CD4-positive, CD25-positive, alpha-beta regulatory T cell (primary cell): ENCODE results near the gene PIP5KL1. TPM values are rescaled to one million over a fixed set of nuclear protein-coding genes. Genes with fewer than 3 reads are reported as not detected.
A peak's percentile ranks its signal among the peaks of the same experiment; 100 is the strongest.

ENCODE experiments used
- ATAC-seq, 2 donors: fragments of 150-1000 bp; cut with Tn5 transposase; one replicate each; pipeline ENCODE4 v1.10.0; 2021; ENCODE audit warnings: low read depth in 2 of 2, moderate number of reproducible peaks in 2 of 2, moderate library complexity in 1 of 2
- DNase-seq, 3 donors: peaks; one replicate each; pipeline versions ENCODE4 v3.0.0 to v3.0.0-alpha.2; 2012 to 2022; ENCODE audit warnings: mixed read lengths in 1 of 3
- H3K27ac ChIP-seq: one replicate; pipeline ENCODE4 v1.7.0; 2013; ENCODE audit warnings: mild to moderate bottlenecking, low read length; ENCODE audit not compliant: insufficient read depth, poor library complexity, severe bottlenecking
- H3K27me3 ChIP-seq: one replicate; pipeline ENCODE4 v1.7.0; 2013; ENCODE audit warnings: low read length; ENCODE audit not compliant: control insufficient read depth, insufficient read depth
- H3K36me3 ChIP-seq: one replicate; pipeline ENCODE4 v1.7.0; 2013; ENCODE audit warnings: mild to moderate bottlenecking, low read length, moderate library complexity; ENCODE audit not compliant: control insufficient read depth, insufficient read depth
- H3K4me1 ChIP-seq: 2 replicates; pipeline ENCODE4 v1.7.0; 2013; ENCODE audit warnings: mild to moderate bottlenecking, low read length; ENCODE audit not compliant: insufficient read depth, control insufficient read depth, poor library complexity, severe bottlenecking
- H3K4me3 ChIP-seq: one replicate; pipeline ENCODE4 v1.7.0; 2013; ENCODE audit warnings: low read depth, mild to moderate bottlenecking, low read length, moderate library complexity
- H3K9me3 ChIP-seq, 2 experiments: 1 replicate in 1 of 2; 2 replicates in 1 of 2; pipeline ENCODE4 v1.7.0; 2013; ENCODE audit warnings: low read length in 2 of 2, mild to moderate bottlenecking in 1 of 2, moderate library complexity in 1 of 2; ENCODE audit not compliant: control insufficient read depth in 2 of 2
- H3K27ac Mint-ChIP-seq, 3 donors: one replicate each; pipeline ENCODE4 v1.8.0; 2020 to 2022; ENCODE audit warnings: mild to moderate bottlenecking in 3 of 3, mixed read lengths in 3 of 3, moderate library complexity in 2 of 3
- H3K27me3 Mint-ChIP-seq: one replicate; pipeline ENCODE4 v1.8.0; 2022; ENCODE audit warnings: mild to moderate bottlenecking, mixed read lengths
- H3K36me3 Mint-ChIP-seq: one replicate; pipeline ENCODE4 v1.8.0; 2020; ENCODE audit warnings: mixed read lengths
- H3K4me1 Mint-ChIP-seq, 4 donors: one replicate each; pipeline ENCODE4 v1.8.0; 2020 to 2022; ENCODE audit warnings: mixed read lengths in 4 of 4, mild to moderate bottlenecking in 1 of 4
- H3K4me3 Mint-ChIP-seq, 4 donors: one replicate each; pipeline ENCODE4 v1.8.0; 2020 to 2022; ENCODE audit warnings: mild to moderate bottlenecking in 4 of 4, mixed read lengths in 4 of 4, moderate library complexity in 3 of 4
- H3K9me3 Mint-ChIP-seq, 7 donors: one replicate each; pipeline ENCODE4 v1.8.0; 2020 to 2022; ENCODE audit warnings: mixed read lengths in 7 of 7, mild to moderate bottlenecking in 3 of 7, moderate library complexity in 2 of 7
- polyA plus RNA-seq, 4 donors: library from polyadenylated mRNA; unstranded; fragments of 300-500 nt; fragmentation: Illumina TruSeq; gene quantifications; one replicate each; pipeline ENCODE4 v1.2.3, GENCODE V29; 2021
- total RNA-seq: library from RNA; stranded (reverse); gene quantifications from one replicate; pipeline ENCODE4 v1.2.3, GENCODE V29; 2022

The PIP5KL1 gene
- total and polyA plus RNA-seq, 5 donors from 2014 or later: 0.22 to 3.3 (median 0.94) TPM; not detected in 1

- ATAC-seq (peak; percentile 5 to 8), DNase-seq (peak in 2 of 3 donors; percentile 58 to 60)
- Mint-ChIP-seq H3K27me3 (peaks cover 5% of the 10 kb centered on the region), H3K9me3 (no peaks in the 10 kb centered on the region), H3K36me3 (peaks cover 40% of the 10 kb centered on the region), H3K4me1 (peaks cover 7 to 57% (median 36%) of the 10 kb centered on the region in 4 donors), H3K4me3 (peak overlapping the region; percentile 88 to 97 (median 95)), H3K27ac (peak overlapping the region; percentile 95 to 99 (median 98))
- Histone ChIP-seq H3K4me3 (peak overlapping the region; percentile 97), H3K9me3 (no peaks in the 10 kb centered on the region), H3K4me1 (peaks cover 72% of the 10 kb centered on the region), H3K36me3 (peaks cover 12% of the 10 kb centered on the region), H3K27me3 (no peaks in the 10 kb centered on the region), H3K27ac (peak overlapping the region; percentile 91)
These were observed 45.9 kb upstream of the PIP5KL1 start for GRCh38 chr9:127976498-127976897.

DNA sequence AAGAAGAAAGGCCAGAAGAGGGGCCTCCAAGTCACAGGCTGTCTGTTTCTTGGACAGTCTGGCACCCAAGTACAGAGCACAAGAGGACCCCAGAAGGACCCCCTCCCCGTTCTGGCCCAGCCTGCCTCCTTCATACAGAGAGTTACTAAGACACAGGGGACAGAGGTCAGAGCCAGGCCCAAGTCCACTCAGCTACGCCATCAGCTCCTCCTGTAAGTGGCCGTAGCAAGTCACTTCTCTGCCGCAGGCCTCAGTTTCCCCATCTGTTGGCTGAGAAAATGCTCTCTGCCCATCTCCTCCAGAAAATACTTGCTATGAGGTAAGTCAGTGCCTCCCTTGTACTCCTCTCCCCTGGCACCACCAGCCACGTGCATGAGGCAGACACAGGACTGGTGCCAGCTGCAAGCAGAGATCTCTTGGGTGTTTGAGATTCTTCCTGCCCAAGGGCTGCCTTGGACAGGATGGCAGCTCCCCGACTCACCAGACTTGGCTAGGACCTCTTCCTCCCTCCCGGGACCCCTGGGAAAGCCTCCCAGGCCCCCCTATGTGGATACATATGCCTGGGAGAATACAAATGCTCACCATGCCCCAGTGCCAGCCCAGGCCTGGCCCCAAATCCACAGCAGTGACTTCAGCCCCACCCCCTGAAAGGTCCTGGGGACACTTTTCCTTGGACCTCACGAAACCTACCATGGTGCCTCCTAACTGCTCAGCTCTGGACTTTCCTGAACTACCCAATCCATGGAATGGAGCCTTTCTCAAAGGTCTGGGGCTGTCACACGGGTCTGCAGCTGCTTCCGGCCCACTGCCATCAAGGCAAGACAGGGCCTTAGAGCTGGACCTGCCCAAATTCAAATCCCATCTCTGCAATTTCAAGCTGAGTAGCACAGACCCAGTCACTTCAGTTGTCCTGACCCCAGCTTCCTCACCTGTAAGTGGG lies 45.1 kb upstream of the PIP5KL1 start:
- Histone ChIP-seq H3K36me3 (peaks cover 12% of the 10 kb centered on the region), H3K9me3 (no peaks in the 10 kb centered on the region), H3K27me3 (no peaks in the 10 kb centered on the region), H3K4me1 (peaks cover 76% of the 10 kb centered on the region), H3K27ac (peak overlapping the region; percentile 91), H3K4me3 (peak overlapping the region; percentile 97)
- Mint-ChIP-seq H3K27me3 (peaks cover 11% of the 10 kb centered on the region), H3K36me3 (peaks cover 43% of the 10 kb centered on the region), H3K4me1 (peaks cover 7 to 59% (median 40%) of the 10 kb centered on the region in 4 donors), H3K9me3 (no peaks in the 10 kb centered on the region), H3K4me3 (peak overlapping the region; percentile 88 to 97 (median 95)), H3K27ac (peak overlapping the region; percentile 95 to 99 (median 98))
- no peak for ATAC-seq
- peak in 1 of 3 donors; percentile 42 for DNase-seq

GRCh38 chr9:127974769-127975261 lies 44.2 kb upstream of the PIP5KL1 start:
- H3K4me3 Mint-ChIP-seq: peak overlapping the region; percentile 88 to 97 (median 95)
- DNase-seq (no peak), ATAC-seq (no peak)
- Histone ChIP-seq H3K27ac (peak overlapping the region; percentile 91), H3K27me3 (no peaks in the 10 kb centered on the region), H3K36me3 (peaks cover 13% of the 10 kb centered on the region), H3K4me3 (peak overlapping the region; percentile 97), H3K9me3 (no peaks in the 10 kb centered on the region), H3K4me1 (peaks cover 83% of the 10 kb centered on the region)
- peak overlapping the region; percentile 95 to 99 (median 98) for H3K27ac Mint-ChIP-seq
- peaks cover 11% of the 10 kb centered on the region for H3K27me3 Mint-ChIP-seq
- peaks cover 48% of the 10 kb centered on the region for H3K36me3 Mint-ChIP-seq
- peaks cover 8 to 67% (median 48%) of the 10 kb centered on the region in 4 donors for H3K4me1 Mint-ChIP-seq
- no peaks in the 10 kb centered on the region for H3K9me3 Mint-ChIP-seq

- peak overlapping the region; percentile 97 for H3K4me3 ChIP-seq
- H3K27ac ChIP-seq: peak overlapping the region; percentile 91
- Mint-ChIP-seq H3K27me3 (peaks cover 11% of the 10 kb centered on the region), H3K4me3 (peak overlapping the region; percentile 88 to 97 (median 95)), H3K9me3 (no peaks in the 10 kb centered on the region), H3K27ac (peak overlapping the region; percentile 95 to 99 (median 98)), H3K36me3 (peaks cover 51% of the 10 kb centered on the region), H3K4me1 (peaks cover 13 to 74% (median 54%) of the 10 kb centered on the region in 4 donors)
- ATAC-seq (no peak), DNase-seq (no peak)
- H3K27me3 ChIP-seq: no peaks in the 10 kb centered on the region
- H3K4me1 ChIP-seq: peaks cover 90% of the 10 kb centered on the region
- peaks cover 14% of the 10 kb centered on the region for H3K36me3 ChIP-seq
- no peaks in the 10 kb centered on the region for H3K9me3 ChIP-seq
These were observed 43.6 kb upstream of the PIP5KL1 start for GRCh38 chr9:127974001-127974768.

GRCh38 chr9:127973169-127974000 lies 42.8 kb upstream of the PIP5KL1 start:
- Histone ChIP-seq H3K36me3 (peaks cover 14% of the 10 kb centered on the region), H3K4me3 (peak overlapping the region; percentile 97), H3K9me3 (no peaks in the 10 kb centered on the region), H3K4me1 (peaks cover 98% of the 10 kb centered on the region), H3K27me3 (no peaks in the 10 kb centered on the region), H3K27ac (peak overlapping the region; percentile 91)
- Mint-ChIP-seq H3K27ac (peak overlapping the region; percentile 95 to 99 (median 98)), H3K27me3 (peaks cover 11% of the 10 kb centered on the region), H3K4me3 (peak overlapping the region; percentile 88 to 97 (median 95)), H3K4me1 (peaks cover 18 to 82% (median 62%) of the 10 kb centered on the region in 4 donors), H3K9me3 (no peaks in the 10 kb centered on the region), H3K36me3 (peaks cover 55% of the 10 kb centered on the region)
- DNase-seq: no peak
- peak in 1 of 2 donors; percentile 10 for ATAC-seq

DNA sequence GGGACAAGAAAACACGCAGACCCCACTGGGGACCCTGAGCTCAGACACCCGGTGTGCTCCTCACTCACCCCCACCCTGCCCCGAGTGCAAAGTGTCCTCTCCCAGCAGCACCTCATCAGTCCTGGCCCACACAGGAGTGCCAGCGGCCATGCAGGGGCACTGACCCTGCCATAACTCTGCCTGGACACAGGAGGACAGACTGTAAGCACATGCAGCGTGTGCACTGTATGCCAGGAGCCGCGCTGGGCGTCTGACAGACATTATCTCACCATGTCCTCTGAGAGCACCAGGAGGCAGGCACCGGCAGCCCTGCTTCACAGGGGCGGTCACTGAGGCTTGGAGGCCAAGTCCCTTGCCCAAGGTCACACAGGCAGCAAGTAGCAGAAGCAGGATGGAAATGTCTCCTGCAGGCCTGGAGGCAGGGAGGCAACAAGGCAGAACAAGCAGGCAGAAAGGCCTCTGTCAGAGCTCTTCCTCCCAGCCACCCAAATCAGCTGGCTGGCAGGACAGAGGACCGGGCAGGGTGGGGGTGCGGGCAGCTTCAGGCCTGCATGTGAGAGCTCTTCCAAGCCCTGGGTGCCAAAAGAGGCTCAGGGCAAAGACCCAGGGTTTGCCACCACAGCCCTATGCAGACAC lies 41.8 kb upstream of the PIP5KL1 start:
- Mint-ChIP-seq H3K36me3 (peaks cover 56% of the 10 kb centered on the region), H3K4me1 (peaks cover 19 to 92% (median 71%) of the 10 kb centered on the region in 4 donors), H3K9me3 (no peaks in the 10 kb centered on the region), H3K27ac (peak overlapping the region; percentile 93 to 99 (median 98)), H3K27me3 (peaks cover 11% of the 10 kb centered on the region), H3K4me3 (peak overlapping the region; percentile 88 to 97 (median 95))
- Histone ChIP-seq H3K4me1 (peaks cover 98% of the 10 kb centered on the region), H3K36me3 (peaks cover 14% of the 10 kb centered on the region), H3K4me3 (peak overlapping the region; percentile 97), H3K27me3 (no peaks in the 10 kb centered on the region), H3K9me3 (no peaks in the 10 kb centered on the region), H3K27ac (peak overlapping the region; percentile 91)
- ATAC-seq: no peak
- no peak for DNase-seq
